Measurements from ENCODE around the gene LGALS8.
"Not testable (repeated sequence)": the region's sequence is repeated elsewhere in the genome, so short reads cannot be mapped to it uniquely, and the experiment has no call there.

The LGALS8 gene

GRCh38 chr1:236541710-236542109 lies 17.9 kb downstream of the LGALS8 start:
- no peak for DNase-seq (ENCODE audit: low read depth)

DNA sequence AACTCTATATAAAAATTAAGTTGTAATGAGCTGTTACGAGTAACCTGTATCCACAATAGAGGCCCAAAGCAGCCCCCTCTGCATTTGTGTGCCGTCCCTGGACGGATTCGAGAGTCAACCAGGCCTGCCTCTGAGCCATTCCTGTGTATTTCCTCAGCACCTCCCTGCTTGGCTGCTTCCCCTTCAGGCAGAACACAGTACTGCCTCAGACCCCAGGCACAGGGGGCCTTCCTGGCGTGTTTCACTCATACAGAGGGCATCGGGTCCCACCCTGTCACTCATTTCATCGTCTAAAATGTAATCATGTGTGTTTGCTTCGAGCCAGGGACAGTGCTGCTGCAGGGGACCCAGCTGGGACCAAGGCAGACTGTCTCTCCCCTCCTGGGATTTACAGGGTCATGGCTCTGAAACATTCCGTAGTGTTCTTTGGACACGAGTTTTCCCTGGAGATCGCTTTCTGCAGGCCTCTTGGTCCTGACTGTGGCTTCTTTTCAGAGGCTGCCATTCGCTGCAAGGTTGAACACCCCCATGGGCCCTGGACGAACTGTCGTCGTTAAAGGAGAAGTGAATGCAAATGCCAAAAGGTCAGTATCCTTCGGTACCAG lies 19.4 kb downstream of the LGALS8 start:
- no peak for DNase-seq (ENCODE audit: low read depth)

DNA sequence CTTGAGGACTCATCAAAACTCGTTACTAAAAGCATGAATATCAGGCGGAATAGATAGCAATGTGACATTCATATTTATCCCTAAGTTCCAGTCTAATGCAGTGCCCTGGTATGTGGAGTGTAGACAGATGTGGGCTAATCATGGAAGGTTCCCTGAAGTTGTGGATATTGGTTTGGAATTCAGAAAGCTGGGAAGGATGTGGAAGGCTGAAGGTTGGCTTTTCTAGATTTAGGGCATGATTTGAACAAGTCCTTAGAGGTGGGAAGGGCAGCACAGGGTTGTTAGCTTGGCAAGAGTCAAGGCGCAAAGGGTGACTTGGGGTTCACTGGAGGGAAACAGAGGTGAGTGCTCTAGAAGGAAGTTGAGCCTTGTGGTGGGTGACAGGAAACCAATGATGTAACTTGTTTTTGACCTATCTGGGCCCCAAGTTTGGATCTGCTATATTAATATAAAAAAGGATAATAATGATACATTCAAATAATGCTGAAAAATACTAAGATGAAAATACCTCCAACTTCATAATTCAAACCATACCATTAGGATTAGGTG lies 21.9 kb downstream of the LGALS8 start:
- DNase-seq (ENCODE audit: low read depth): no peak

GRCh38 chr1:236548452-236548851 lies 24.7 kb downstream of the LGALS8 start:
- no peak for DNase-seq (ENCODE audit: low read depth)

- DNase-seq (ENCODE audit: low read depth): no peak
Observed at GRCh38 chr1:236550961-236551851, 27.4 kb downstream of the LGALS8 start.

DNA sequence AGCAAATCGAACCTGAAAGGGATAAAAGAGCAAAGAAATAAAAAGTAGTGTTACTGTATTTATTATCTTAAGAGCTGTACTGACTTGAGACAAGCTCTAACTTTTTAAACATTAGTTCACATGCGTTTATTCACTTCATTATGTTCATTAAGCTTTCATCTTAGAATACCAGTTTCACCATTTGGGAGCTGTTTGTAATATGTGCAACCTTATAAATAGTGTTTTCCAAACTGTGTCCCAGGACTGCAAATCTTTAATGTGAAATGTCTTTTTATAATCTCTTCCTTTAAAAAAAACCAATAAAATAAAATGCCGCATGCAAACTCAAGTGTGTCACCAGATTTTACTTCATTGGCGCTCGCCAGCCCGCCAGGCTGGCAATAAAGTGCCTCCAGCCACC lies 28.3 kb downstream of the LGALS8 start:
- DNase-seq (ENCODE audit: low read depth): no peak

- DNase-seq (ENCODE audit: low read depth): no peak
Observed at GRCh38 chr1:236552901-236553300, 29.1 kb downstream of the LGALS8 start.

DNA sequence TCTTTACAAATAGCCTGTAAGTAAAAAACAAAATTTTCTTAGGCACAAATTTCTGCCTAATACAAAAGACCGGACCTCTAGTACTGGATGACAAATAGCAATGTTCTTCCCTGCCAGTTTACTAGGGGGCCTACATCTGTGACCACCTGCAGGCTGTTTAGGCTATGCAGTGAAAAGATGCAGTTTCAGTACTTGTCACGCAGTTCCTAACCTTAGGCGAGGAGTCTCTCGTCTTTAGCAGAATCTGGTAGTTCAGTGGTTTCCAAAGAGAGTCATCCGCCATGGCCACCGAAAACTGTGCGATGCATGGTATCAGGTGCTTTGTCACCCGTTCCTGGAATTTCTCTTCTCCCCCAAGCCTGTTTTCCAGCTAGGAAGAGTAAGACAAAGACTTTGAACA lies 29.6 kb downstream of the LGALS8 start:
- DNase-seq (ENCODE audit: low read depth): no peak

GRCh38 chr1:236556606-236557005 lies 32.8 kb downstream of the LGALS8 start:
- DNase-seq (ENCODE audit: low read depth): no peak

DNA sequence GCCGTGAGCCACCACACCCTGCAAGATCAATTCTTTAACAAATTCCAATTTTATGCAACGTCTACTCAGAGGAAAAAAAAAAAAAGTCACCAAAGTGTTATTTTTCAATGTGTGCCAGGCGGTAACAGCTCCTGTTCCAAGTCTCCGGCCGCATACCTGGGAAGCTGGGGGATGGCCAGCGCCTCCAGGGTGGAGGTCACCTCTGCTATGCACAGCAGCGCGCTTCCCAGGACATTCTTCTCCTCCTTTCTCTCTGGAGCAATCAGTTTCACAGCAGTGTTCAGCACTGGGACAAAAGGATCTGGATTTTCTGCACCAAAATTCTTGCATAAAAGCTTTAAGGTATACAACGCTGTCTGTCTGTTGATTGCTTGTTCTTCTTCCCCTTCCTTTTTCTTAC lies 34.3 kb downstream of the LGALS8 start:
- no peak for DNase-seq (ENCODE audit: low read depth)

DNA sequence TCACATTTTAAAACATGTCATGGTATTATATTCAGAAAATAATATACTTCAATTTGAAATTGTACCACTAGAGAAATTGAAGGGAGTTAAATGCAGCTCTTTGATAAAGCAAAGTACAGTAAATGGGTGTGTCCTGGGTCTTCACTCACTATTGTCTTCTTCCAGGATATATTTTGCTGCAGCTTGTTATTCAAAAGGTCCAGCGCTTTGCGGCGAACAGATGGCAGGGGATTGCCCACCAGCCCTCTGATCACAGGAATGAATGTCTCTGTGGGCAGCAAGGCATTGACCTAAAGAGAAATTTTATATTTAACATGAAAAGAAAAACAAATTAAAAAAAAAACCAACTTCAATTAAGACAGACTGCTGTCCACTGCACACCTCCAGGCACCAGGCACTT lies 35.1 kb downstream of the LGALS8 start:
- DNase-seq (ENCODE audit: low read depth): no peak

- DNase-seq (ENCODE audit: low read depth): no peak
Observed at GRCh38 chr1:236560213-236560771, 36.5 kb downstream of the LGALS8 start.

- DNase-seq (ENCODE audit: low read depth): no peak
Observed at GRCh38 chr1:236561976-236562375, 38.2 kb downstream of the LGALS8 start.

DNA sequence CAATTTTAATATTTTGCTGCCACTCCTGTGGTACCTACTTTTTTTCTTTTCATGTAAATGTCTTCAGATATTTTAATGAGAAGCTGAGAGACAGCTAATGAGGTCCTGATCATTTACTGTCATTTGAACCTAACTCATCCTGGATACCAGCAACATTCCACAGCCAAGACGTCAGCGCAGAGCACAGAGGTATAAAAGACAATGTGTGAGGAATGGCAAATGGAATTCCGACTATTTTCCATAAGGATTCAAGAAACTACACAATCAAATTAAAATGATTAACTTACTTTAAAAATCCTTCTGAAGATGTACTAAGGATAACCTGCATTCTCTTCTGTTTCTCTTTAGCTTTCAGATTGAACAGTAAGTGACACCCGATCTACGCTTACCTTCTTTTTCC lies 41.7 kb downstream of the LGALS8 start:
- no peak for DNase-seq (ENCODE audit: low read depth)

GRCh38 chr1:236568285-236568894 lies 44.6 kb downstream of the LGALS8 start:
- DNase-seq (ENCODE audit: low read depth): no peak

DNA sequence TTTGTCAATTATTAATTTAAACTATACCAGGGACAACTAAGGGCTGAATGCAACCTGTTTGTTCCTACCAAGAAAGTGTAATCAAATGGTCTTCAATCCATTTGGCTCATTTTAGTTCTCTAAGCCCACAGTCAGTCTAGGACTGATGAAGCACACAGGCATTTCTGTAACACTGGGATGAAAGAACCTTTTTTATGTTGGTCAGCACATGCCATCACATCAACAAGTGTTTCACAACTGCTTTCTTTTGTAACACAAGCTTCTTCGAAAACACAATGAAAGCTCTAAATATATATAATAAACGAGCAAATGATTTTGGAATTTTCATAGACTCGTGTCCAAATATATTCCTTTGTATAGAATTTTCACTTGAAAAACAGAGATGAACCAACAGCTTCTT lies 51.7 kb downstream of the LGALS8 start:
- DNase-seq (ENCODE audit: low read depth): no peak

DNA sequence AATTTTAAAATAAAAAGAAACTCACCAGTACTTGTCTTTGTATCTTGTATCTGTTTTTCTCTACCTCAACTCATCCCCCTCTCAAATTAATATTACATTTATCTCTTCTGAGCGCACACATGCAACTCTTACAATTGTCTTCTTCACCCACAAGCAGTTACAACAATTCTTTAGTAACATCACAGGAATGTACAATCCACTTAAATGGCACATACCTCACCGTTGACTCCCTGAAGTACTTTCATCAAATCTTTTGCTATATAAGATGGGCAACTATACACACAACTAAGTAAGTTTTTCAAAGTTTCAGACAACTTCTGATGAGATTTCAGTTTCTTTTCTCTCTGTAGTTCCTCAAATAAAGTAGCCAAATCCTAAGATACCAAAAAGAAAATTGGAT lies 52.2 kb downstream of the LGALS8 start:
- no peak for DNase-seq (ENCODE audit: low read depth)

DNA sequence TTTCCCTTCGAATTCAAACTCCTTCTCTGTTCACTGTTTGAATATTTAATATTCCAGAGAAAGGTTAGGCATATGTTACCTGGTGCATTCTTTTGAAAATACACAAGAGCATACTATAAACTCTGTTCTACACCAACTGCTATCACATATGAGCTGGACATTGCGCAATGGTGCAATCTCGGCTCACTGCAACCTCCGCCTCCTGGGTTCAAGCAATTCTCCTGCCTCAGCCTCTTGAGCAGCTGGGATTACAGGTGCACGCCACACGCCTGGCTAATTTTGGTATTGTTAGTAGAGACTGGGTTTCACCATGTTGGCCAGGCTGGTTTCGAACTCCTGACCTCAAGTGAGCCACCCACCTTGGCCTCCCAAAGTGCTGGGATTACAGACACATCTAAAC lies 53.3 kb downstream of the LGALS8 start:
- not testable (repeated sequence) for DNase-seq (ENCODE audit: low read depth)

DNA sequence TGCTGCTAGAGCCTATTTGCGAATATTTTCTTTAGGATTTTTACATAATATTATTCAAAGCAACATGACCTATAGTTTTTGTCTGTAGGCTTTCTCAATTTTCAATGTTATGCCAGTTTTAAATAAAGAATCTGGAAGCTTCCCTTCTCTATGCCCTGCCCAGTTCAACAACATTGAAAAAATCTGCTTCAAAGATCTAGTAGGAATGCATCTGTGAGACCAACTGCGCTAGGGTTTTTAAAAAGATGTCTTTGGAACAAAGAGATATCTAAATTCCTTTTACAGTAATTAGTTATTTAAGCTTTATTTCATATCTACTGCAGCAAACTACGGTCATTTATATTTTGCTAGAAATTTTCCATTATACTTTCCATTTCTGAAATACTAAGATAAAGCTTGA lies 54.9 kb downstream of the LGALS8 start:
- DNase-seq (ENCODE audit: low read depth): no peak

- not testable (repeated sequence) for DNase-seq (ENCODE audit: low read depth)
Observed at GRCh38 chr1:236580404-236580803, 56.6 kb downstream of the LGALS8 start.

DNA sequence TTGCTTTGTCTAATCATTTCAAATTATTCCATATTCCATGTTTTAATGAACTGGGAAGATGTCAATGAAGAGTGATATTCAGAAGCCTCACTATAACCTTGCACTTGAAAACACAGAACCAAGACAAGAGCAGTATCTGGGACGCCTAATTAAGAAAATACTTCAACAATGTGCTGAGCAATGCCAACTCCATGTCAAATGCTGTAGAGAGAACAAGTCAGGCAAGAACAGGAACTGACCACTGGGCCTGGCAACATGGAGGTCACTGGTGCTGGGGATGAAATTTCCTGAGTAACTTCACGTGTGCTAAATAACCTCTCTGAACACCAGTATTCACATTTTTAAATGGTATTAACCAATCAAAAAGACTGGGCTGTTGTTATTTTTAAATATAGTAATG lies 57.7 kb downstream of the LGALS8 start:
- no peak for DNase-seq (ENCODE audit: low read depth)

- no peak for DNase-seq (ENCODE audit: low read depth)
Observed at GRCh38 chr1:236589531-236589930, 65.7 kb downstream of the LGALS8 start.

Measured in CMK (cell line).